Measurements from ENCODE around the gene RSPH4A.
"Not testable (repeated sequence)": the region's sequence is repeated elsewhere in the genome, so short reads cannot be mapped to it uniquely, and the experiment has no call there.

RSPH4A gene

DNA sequence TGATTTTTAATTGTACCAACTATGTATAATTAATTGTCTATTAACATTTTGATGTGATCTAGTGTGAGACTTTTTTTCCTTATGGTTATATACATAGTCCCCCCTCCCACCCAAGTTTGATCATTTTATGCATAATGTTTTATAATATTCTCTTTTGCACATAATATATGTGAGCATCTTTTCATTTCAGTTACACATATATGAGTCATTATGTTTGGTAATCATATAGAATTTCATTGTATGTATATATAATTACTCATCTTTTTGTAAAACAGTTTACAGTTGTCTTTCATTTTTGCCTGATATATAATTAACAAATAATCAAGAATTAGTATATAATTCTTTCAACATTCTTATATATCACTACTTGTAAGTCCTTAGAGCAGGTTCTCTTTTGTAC lies 30.0 kb upstream of the RSPH4A start:
- Histone ChIP-seq H3K27me3 (no peaks in the 10 kb centered on the region), H3K36me3 (peaks cover 70% of the 10 kb centered on the region), H3K4me1 (ENCODE audit: control insufficient read depth in 1 of 2, insufficient read depth in 1 of 2, low read depth in 1 of 2, low read length in 1 of 2) (no peaks in the 10 kb centered on the region), H3K27ac (no peak overlapping the region), H3K4me3 (ENCODE audit: low read depth in 1 of 2, low read length in 1 of 2) (no peak overlapping the region), H3K9me3 (no peaks in the 10 kb centered on the region)
- TF ChIP-seq CTCF (IDR thresholded peaks at IDR 0.05): no peak

DNA sequence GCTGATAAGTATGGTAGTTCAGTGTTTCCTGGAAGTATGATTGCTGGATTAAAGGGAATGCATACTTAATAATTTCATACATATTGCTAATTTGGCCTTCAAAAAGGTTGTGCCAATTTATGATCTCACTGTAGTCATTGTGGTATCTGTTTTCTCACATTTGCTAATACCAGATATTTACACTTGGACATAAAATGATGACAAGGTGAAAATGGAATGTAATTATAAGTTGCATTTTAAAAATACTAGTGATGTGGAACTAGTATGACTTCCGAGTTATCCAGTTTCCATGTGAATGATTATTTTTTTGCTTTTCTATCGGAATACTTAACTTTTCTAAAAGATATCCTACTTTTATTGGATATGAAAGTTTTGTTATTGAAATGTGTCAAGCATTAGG lies 29.5 kb upstream of the RSPH4A start:
- H3K27ac ChIP-seq: no peak overlapping the region
- H3K36me3 ChIP-seq: peaks cover 70% of the 10 kb centered on the region
- H3K4me3 ChIP-seq (ENCODE audit: low read depth in 1 of 2, low read length in 1 of 2): no peak overlapping the region
- H3K9me3 ChIP-seq: no peaks in the 10 kb centered on the region
- no peaks in the 10 kb centered on the region for H3K27me3 ChIP-seq
- TF ChIP-seq CTCF (IDR thresholded peaks at IDR 0.05): no peak
- H3K4me1 ChIP-seq (ENCODE audit: control insufficient read depth in 1 of 2, insufficient read depth in 1 of 2, low read depth in 1 of 2, low read length in 1 of 2): no peaks in the 10 kb centered on the region

- Histone ChIP-seq H3K4me1 (ENCODE audit: control insufficient read depth in 1 of 2, insufficient read depth in 1 of 2, low read depth in 1 of 2, low read length in 1 of 2) (no peaks in the 10 kb centered on the region), H3K36me3 (peaks cover 57% of the 10 kb centered on the region), H3K27ac (no peak overlapping the region), H3K9me3 (no peaks in the 10 kb centered on the region), H3K27me3 (no peaks in the 10 kb centered on the region), H3K4me3 (ENCODE audit: low read depth in 1 of 2, low read length in 1 of 2) (no peak overlapping the region)
- TF ChIP-seq CTCF (IDR thresholded peaks at IDR 0.05): no peak
Observed at GRCh38 chr6:116595247-116595646, 21.0 kb upstream of the RSPH4A start.

- no peak overlapping the region for H3K27ac ChIP-seq
- H3K4me1 ChIP-seq (ENCODE audit: control insufficient read depth in 1 of 2, insufficient read depth in 1 of 2, low read depth in 1 of 2, low read length in 1 of 2): no peaks in the 10 kb centered on the region
- TF ChIP-seq CTCF (IDR thresholded peaks at IDR 0.05): no peak
- H3K4me3 ChIP-seq (ENCODE audit: low read depth in 1 of 2, low read length in 1 of 2): no peak overlapping the region
- H3K9me3 ChIP-seq: no peaks in the 10 kb centered on the region
- no peaks in the 10 kb centered on the region for H3K27me3 ChIP-seq
- H3K36me3 ChIP-seq: peaks cover 42% of the 10 kb centered on the region
Observed at GRCh38 chr6:116596815-116597214, 19.5 kb upstream of the RSPH4A start.

GRCh38 chr6:116603916-116604315 lies 12.4 kb upstream of the RSPH4A start:
- not testable (repeated sequence) for H3K9me3 ChIP-seq; H3K4me3 ChIP-seq (ENCODE audit: low read depth in 1 of 2, low read length in 1 of 2); H3K27ac ChIP-seq; H3K36me3 ChIP-seq; H3K4me1 ChIP-seq (ENCODE audit: control insufficient read depth in 1 of 2, insufficient read depth in 1 of 2, low read depth in 1 of 2, low read length in 1 of 2); H3K27me3 ChIP-seq

DNA sequence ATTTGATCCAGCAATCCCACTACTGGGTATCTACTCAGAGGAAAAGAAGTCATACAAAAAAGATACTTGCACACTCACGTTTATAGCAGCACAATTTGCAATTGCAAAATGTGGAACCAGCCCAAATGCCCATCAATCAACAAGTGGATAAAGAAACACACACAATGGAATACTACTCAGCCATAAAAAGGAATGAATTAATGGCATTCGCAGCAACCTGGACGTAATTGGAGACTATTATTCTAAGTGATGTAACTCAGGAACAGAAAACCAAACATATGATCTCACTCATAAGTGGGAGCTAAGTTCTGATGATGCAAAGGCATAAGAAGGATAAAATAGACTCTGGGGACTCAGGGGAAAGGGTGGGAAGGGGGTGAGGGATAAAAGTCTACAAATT lies 11.4 kb upstream of the RSPH4A start:
- H3K36me3 ChIP-seq; H3K4me1 ChIP-seq (ENCODE audit: control insufficient read depth in 1 of 2, insufficient read depth in 1 of 2, low read depth in 1 of 2, low read length in 1 of 2); H3K9me3 ChIP-seq; H3K4me3 ChIP-seq (ENCODE audit: low read depth in 1 of 2, low read length in 1 of 2); H3K27me3 ChIP-seq; H3K27ac ChIP-seq: not testable (repeated sequence)

GRCh38 chr6:116605935-116606334 lies 10.3 kb upstream of the RSPH4A start:
- no peaks in the 10 kb centered on the region for H3K36me3 ChIP-seq
- no peaks in the 10 kb centered on the region for H3K4me1 ChIP-seq (ENCODE audit: control insufficient read depth in 1 of 2, insufficient read depth in 1 of 2, low read depth in 1 of 2, low read length in 1 of 2)
- no peak for TF ChIP-seq CTCF (IDR thresholded peaks at IDR 0.05)
- no peak overlapping the region for H3K4me3 ChIP-seq (ENCODE audit: low read depth in 1 of 2, low read length in 1 of 2)
- no peaks in the 10 kb centered on the region for H3K9me3 ChIP-seq
- no peak overlapping the region for H3K27ac ChIP-seq
- H3K27me3 ChIP-seq: peaks cover 3% of the 10 kb centered on the region
